ENCODE results near the gene WRAP73. TPM values are rescaled to one million over a fixed set of nuclear protein-coding genes. Genes with fewer than 3 reads are reported as not detected.

Gene WRAP73
- total and polyA plus RNA-seq, 9 of the 15 experiments (the other 6 are each of a cell fraction or from before 2014, with no cell fraction given) = 4.3 to 51.8 (median 30.1) TPM

DNA sequence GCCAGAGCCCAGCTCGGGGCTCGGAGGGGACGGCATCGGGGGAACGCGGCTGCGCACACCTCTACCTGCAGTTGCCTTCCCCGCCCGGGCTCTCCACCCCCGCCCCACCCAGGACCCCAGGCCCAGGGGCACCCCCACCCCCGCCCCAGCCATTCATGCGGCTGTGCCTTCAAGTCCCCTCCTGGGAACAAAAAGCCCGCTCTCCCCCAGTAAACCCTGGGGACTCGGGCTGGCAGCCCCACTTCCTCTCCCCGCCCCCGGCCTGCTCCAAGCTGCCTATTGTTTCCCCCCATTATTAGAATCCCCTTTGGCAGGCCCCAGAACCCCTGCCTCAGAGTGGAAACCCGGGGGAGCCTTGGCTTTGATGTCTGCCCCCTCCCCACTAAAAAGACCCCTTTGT, 56.6 kb downstream of the WRAP73 start (continued):
- no peak for TF ChIP-seq RBM25 (IDR thresholded peaks at IDR 0.05; ENCODE audit: low read depth, low read length, severe bottlenecking)
- no peak for TF ChIP-seq ZBTB7A (IDR thresholded peaks at IDR 0.05; ENCODE audit: borderline replicate concordance, control insufficient read depth, low read depth, low read length)
- no peak for TF ChIP-seq ZFPM2 (CRISPR knock-in tag; IDR thresholded peaks at IDR 0.05)
- TF ChIP-seq, protein P1, sequence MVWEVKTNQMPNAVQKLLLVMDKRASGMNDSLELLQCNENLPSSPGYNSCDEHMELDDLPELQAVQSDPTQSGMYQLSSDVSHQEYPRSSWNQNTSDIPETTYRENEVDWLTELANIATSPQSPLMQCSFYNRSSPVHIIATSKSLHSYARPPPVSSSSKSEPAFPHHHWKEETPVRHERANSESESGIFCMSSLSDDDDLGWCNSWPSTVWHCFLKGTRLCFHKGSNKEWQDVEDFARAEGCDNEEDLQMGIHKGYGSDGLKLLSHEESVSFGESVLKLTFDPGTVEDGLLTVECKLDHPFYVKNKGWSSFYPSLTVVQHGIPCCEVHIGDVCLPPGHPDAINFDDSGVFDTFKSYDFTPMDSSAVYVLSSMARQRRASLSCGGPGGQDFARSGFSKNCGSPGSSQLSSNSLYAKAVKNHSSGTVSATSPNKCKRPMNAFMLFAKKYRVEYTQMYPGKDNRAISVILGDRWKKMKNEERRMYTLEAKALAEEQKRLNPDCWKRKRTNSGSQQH (CRISPR knock-in tag; IDR thresholded peaks at IDR 0.05) = no peak
- TF ChIP-seq SOX6 (IDR thresholded peaks at IDR 0.05) = no peak
- no peak for TF ChIP-seq BACH1 (tag; IDR thresholded peaks at IDR 0.05)
- no peak for TF ChIP-seq STAG1 (CRISPR knock-in tag; IDR thresholded peaks at IDR 0.05; ENCODE audit: borderline replicate concordance)

DNA sequence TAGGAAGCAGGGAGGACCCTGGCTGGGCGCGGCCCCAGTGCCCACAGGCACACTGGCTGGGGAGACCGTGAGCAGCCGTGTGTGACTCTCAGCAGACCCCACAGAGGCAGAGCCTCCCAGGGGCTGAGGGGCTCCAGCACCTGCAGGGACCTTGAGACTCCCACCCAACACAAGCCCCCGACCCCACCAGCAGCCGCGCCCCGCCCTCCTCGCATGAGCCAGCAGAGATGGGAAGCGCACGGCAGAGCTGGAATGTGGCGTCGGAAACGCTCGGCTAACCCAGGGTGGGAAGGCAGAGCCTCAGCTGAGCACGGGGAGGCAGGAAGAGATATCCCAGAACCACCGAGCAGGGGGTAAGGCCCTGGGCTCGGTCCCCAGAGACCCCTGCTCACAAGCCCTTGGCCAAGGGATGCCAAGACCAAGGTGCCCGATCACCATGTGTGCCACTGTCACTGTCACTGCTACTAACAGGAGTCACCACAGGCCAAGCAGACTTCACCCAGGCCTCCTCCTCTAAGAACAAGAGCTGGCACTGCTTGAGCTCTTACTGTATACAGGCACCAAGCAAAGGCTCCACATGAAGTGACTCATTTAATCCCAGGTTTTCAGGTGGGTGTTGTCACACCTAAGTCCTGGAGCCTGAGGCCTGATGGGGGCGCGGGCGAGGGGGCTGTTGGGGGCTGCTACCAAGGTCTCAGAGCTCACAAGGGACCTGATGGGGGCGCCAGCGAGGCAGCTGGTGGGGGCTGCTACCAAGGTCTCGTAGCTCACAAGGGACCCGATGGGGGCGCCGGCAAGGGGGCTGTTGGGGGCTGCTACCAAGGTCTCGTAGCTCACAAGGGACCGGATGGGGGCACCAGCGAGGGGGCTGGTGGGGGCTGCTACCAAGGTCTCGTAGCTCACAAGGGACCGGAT, 58.7 kb downstream of the WRAP73 start:
- Histone ChIP-seq H3K9me1 (ENCODE audit: control insufficient read depth, insufficient read depth, low read length) (no peaks in the 10 kb centered on the region), H4K20me1 (replicated peaks; ENCODE audit: control insufficient read depth, insufficient read depth, low read length) (peaks cover 9% of the 10 kb centered on the region; the same call in 1 of the 2 replicates), H2AFZ (ENCODE audit: low read depth, low read length) (no peak overlapping the region), H3K9ac (ENCODE audit: insufficient read depth in 1 of 2, low read depth in 2 of 2, low read length in 2 of 2) (peak overlapping the region in 1 of 2 experiments; percentile 4; a peak in 1 of 4 replicates), H3K27ac (ENCODE audit: extremely low read depth, low read depth, low read length) (no peak overlapping the region), H3K4me3 (no peak overlapping the region), H3K36me3 (ENCODE audit: control insufficient read depth, insufficient read depth, low read length) (no peaks in the 10 kb centered on the region), H3K27me3 (ENCODE audit: control insufficient read depth in 2 of 2, insufficient read depth in 2 of 2, low read length in 2 of 2) (peaks cover 41 to 65% of the 10 kb centered on the region in 2 experiments; a peak in 4 of 5 replicates), H3K9me3 (replicated peaks; ENCODE audit: control insufficient read depth, insufficient read depth, low read depth, low read length) (no peaks in the 10 kb centered on the region), H3K4me1 (replicated peaks in 1 of 2; ENCODE audit: control insufficient read depth in 2 of 2, insufficient read depth in 2 of 2, low read length in 2 of 2) (peaks cover 0 to 28% of the 10 kb centered on the region in 2 experiments; a peak in 2 of 5 replicates), H3K79me2 (ENCODE audit: control insufficient read depth, insufficient read depth, low read length) (no peaks in the 10 kb centered on the region), H3K4me2 (ENCODE audit: insufficient read depth, low read length) (no peak overlapping the region)
- DNase-seq (ENCODE audit: extremely low read depth in 1 of 4, low spot score in 3 of 4) = peak in 1 of 4 experiments; percentile 40
- WGBS (ENCODE audit: insufficient coverage, low coverage, missing lambda C conversion rate) = 8% methylated on average over 24 of the region's 33 CpGs
- in situ Hi-C loops (cut with MboI) (no loop called here), intact Hi-C loops (cut with micrococcal nuclease) (no loop called here)
- CTCF ChIA-PET (ENCODE audit: low intra/inter-chr PET ratio) = no interaction called here
- FAIRE-seq = no peak
- POLR2A ChIA-PET = interaction anchor here (0.6 to 1.2 kb wide), 3 partner anchors 15 to 1004 kb away, joined by 3 to 5 read pairs (median 3); no protein-coding TSS in a partner anchor
- TF ChIP-seq ZBTB7A (IDR thresholded peaks at IDR 0.05; ENCODE audit: borderline replicate concordance, control insufficient read depth, low read depth, low read length) (peak; percentile 33; the same call in 1 of the 2 replicates), ZNF184 (CRISPR knock-in tag; IDR thresholded peaks at IDR 0.05) (no peak), DACH1 (IDR thresholded peaks at IDR 0.05; ENCODE audit: partially characterized antibody) (no peak), ZKSCAN8 (CRISPR knock-in tag; IDR thresholded peaks at IDR 0.05) (peak; percentile 97)
- TF ChIP-seq, protein P2, sequence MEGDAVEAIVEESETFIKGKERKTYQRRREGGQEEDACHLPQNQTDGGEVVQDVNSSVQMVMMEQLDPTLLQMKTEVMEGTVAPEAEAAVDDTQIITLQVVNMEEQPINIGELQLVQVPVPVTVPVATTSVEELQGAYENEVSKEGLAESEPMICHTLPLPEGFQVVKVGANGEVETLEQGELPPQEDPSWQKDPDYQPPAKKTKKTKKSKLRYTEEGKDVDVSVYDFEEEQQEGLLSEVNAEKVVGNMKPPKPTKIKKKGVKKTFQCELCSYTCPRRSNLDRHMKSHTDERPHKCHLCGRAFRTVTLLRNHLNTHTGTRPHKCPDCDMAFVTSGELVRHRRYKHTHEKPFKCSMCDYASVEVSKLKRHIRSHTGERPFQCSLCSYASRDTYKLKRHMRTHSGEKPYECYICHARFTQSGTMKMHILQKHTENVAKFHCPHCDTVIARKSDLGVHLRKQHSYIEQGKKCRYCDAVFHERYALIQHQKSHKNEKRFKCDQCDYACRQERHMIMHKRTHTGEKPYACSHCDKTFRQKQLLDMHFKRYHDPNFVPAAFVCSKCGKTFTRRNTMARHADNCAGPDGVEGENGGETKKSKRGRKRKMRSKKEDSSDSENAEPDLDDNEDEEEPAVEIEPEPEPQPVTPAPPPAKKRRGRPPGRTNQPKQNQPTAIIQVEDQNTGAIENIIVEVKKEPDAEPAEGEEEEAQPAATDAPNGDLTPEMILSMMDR (IDR thresholded peaks at IDR 0.05 in 2 of 3, conservative IDR thresholded peaks at IDR 0.05 in 1 of 3; ENCODE audit: insufficient read depth in 2 of 3, low read depth in 1 of 3, low read length in 3 of 3) = peak in 2 of 3 experiments; percentile 9 to 50; a peak in 2 of 6 replicates
- no peak for ATAC-seq
- no TSS peak for BruUV-seq (replicated peaks)
